Mesenteric fat pad (tissue), 1 donor: ENCODE measurements around the gene ZBTB17. TPM values are rescaled to one million over a fixed set of nuclear protein-coding genes. Genes with fewer than 3 reads are reported as not detected.

ENCODE experiments used
- DNase-seq: peaks from one replicate; pipeline ENCODE4 v3.0.0-alpha.2; 2020; ENCODE audit warnings: low spot score
- total RNA-seq: library from RNA; stranded (reverse); fragmentation: NEBNext Ultra II Directional; extraction: Animal tissue kit (Norgen Biotek cat#: 25700); gene quantifications from one replicate; pipeline ENCODE4 v1.2.1, GENCODE V29; 2021
- donor health status: DM: yes; HTN: yes; CAD: no.

The ZBTB17 gene
- total RNA-seq, 1 donor from 2014 or later: 29.9 TPM

- no peak for DNase-seq
Measured at GRCh38 chr1:15948595-15949452, 27.1 kb downstream of the ZBTB17 start.

GRCh38 chr1:15948091-15948591, 27.8 kb downstream of the ZBTB17 start:
- DNase-seq: no peak

GRCh38 chr1:15947382-15948090, 28.4 kb downstream of the ZBTB17 start:
- no peak for DNase-seq

- no peak for DNase-seq
Measured at GRCh38 chr1:15946571-15947381, 29.1 kb downstream of the ZBTB17 start.

GRCh38 chr1:15945832-15946448, 30.0 kb downstream of the ZBTB17 start:
- DNase-seq: no peak

- DNase-seq: peak; percentile 76
Measured at GRCh38 chr1:15945011-15945831, 30.7 kb downstream of the ZBTB17 start.

GRCh38 chr1:15944308-15945010, 31.4 kb downstream of the ZBTB17 start:
- DNase-seq: no peak

- DNase-seq: no peak
Measured at GRCh38 chr1:15943992-15944307, 32.0 kb downstream of the ZBTB17 start.

- no peak for DNase-seq
Measured at GRCh38 chr1:15943328-15943991, 32.4 kb downstream of the ZBTB17 start.

GRCh38 chr1:15942661-15943327, 33.1 kb downstream of the ZBTB17 start:
- no peak for DNase-seq

- peak; percentile 88 for DNase-seq
Measured at GRCh38 chr1:15941899-15942660, 33.8 kb downstream of the ZBTB17 start.

GRCh38 chr1:15941044-15941840, 34.7 kb downstream of the ZBTB17 start:
- peak; percentile 82 for DNase-seq

- peak; percentile 55 for DNase-seq
Measured at GRCh38 chr1:15940110-15941043, 35.5 kb downstream of the ZBTB17 start.

GRCh38 chr1:15939181-15940109, 36.5 kb downstream of the ZBTB17 start:
- peak; percentile 65 for DNase-seq
